HG03439 (cell line): ENCODE data around the gene FSTL4.
"Not testable (repeated sequence)": the region's sequence is repeated elsewhere in the genome, so short reads cannot be mapped to it uniquely, and the experiment has no call there.

Experiments used
- ATAC-seq: cut with Tn5 transposase; IDR thresholded peaks from one replicate; pipeline ENCODE4 v1.9.1; 2021; ENCODE audit warnings: mild to moderate bottlenecking, moderate library complexity; ENCODE audit not compliant: unreplicated experiment

FSTL4 gene

GRCh38 chr5:133234911-133235310 lies 377.4 kb downstream of the FSTL4 start:
- ATAC-seq = no peak

GRCh38 chr5:133234273-133234672 lies 378.1 kb downstream of the FSTL4 start:
- ATAC-seq = no peak

- no peak for ATAC-seq
Observed at GRCh38 chr5:133233616-133234015, 378.7 kb downstream of the FSTL4 start.

GRCh38 chr5:133232911-133233310 lies 379.4 kb downstream of the FSTL4 start:
- ATAC-seq = no peak

GRCh38 chr5:133232435-133232834 lies 379.9 kb downstream of the FSTL4 start:
- ATAC-seq = no peak

GRCh38 chr5:133232011-133232410 lies 380.3 kb downstream of the FSTL4 start:
- no peak for ATAC-seq

GRCh38 chr5:133230823-133231578 lies 381.3 kb downstream of the FSTL4 start:
- ATAC-seq = no peak

GRCh38 chr5:133229931-133230664 lies 382.2 kb downstream of the FSTL4 start:
- ATAC-seq = no peak

- ATAC-seq = no peak
Observed at GRCh38 chr5:133228316-133228715, 384.0 kb downstream of the FSTL4 start.

GRCh38 chr5:133227897-133228296 lies 384.4 kb downstream of the FSTL4 start:
- ATAC-seq = no peak

GRCh38 chr5:133227082-133227481 lies 385.3 kb downstream of the FSTL4 start:
- ATAC-seq = no peak

- no peak for ATAC-seq
Observed at GRCh38 chr5:133226186-133226585, 386.2 kb downstream of the FSTL4 start.

GRCh38 chr5:133225671-133226152 lies 386.6 kb downstream of the FSTL4 start:
- ATAC-seq = no peak

GRCh38 chr5:133222979-133223378 lies 389.4 kb downstream of the FSTL4 start:
- no peak for ATAC-seq

GRCh38 chr5:133222521-133222920 lies 389.8 kb downstream of the FSTL4 start:
- ATAC-seq = no peak

GRCh38 chr5:133222040-133222439 lies 390.3 kb downstream of the FSTL4 start:
- ATAC-seq = no peak

- ATAC-seq = no peak
Observed at GRCh38 chr5:133220851-133221674, 391.3 kb downstream of the FSTL4 start.

- ATAC-seq = no peak
Observed at GRCh38 chr5:133219296-133219695, 393.0 kb downstream of the FSTL4 start.

- ATAC-seq = not testable (repeated sequence)
Observed at GRCh38 chr5:133216138-133216537, 396.2 kb downstream of the FSTL4 start.

- no peak for ATAC-seq
Observed at GRCh38 chr5:133214153-133214820, 398.1 kb downstream of the FSTL4 start.

- ATAC-seq = no peak
Observed at GRCh38 chr5:133205649-133206048, 406.7 kb downstream of the FSTL4 start.
